Mucosa of rectum (tissue), 2 donors: ENCODE data around the gene PPEF1.

ENCODE experiments used
- H3K27ac ChIP-seq, 2 donors: one replicate each; pipeline ENCODE4 v1.7.0; 2013; ENCODE audit warnings: inconsistent platforms in 2 of 2, low read depth in 2 of 2, low read length in 2 of 2
- H3K27me3 ChIP-seq, 2 donors: one replicate each; pipeline ENCODE4 v1.7.0; 2013; ENCODE audit warnings: low read length in 2 of 2; ENCODE audit not compliant: control insufficient read depth in 2 of 2, insufficient read depth in 2 of 2
- H3K36me3 ChIP-seq, 2 donors: one replicate each; pipeline ENCODE4 v1.7.0; 2013; ENCODE audit warnings: low read length in 2 of 2; ENCODE audit not compliant: control insufficient read depth in 2 of 2, insufficient read depth in 2 of 2
- H3K4me1 ChIP-seq, 2 donors: one replicate each; pipeline ENCODE4 v1.7.0; 2013; ENCODE audit warnings: low read length in 2 of 2, mild to moderate bottlenecking in 1 of 2; ENCODE audit not compliant: control insufficient read depth in 2 of 2, insufficient read depth in 2 of 2
- H3K4me3 ChIP-seq, 2 donors: one replicate each; pipeline ENCODE4 v1.7.0; 2013; ENCODE audit warnings: low read length in 2 of 2
- H3K9ac ChIP-seq, 2 donors: one replicate each; pipeline ENCODE4 v1.7.0; 2013; ENCODE audit warnings: low read length in 2 of 2, low read depth in 1 of 2, mild to moderate bottlenecking in 1 of 2
- H3K9me3 ChIP-seq, 2 donors: one replicate each; pipeline ENCODE4 v1.7.0; 2013; ENCODE audit warnings: low read length in 2 of 2; ENCODE audit not compliant: control insufficient read depth in 2 of 2
- donor health status: healthy.
- donor health status: Normal muscosa, but diverticular disease.

The PPEF1 gene

GRCh38 chrX:18676470-18676869, 31.0 kb upstream of the PPEF1 start:
- H3K4me3 ChIP-seq = no peak overlapping the region
- H3K27me3 ChIP-seq = no peaks in the 10 kb centered on the region
- H3K9me3 ChIP-seq = no peaks in the 10 kb centered on the region
- no peak overlapping the region for H3K27ac ChIP-seq
- peaks cover 0 to 2% of the 10 kb centered on the region in 2 donors for H3K4me1 ChIP-seq
- H3K9ac ChIP-seq = no peak overlapping the region
- H3K36me3 ChIP-seq = no peaks in the 10 kb centered on the region

DNA sequence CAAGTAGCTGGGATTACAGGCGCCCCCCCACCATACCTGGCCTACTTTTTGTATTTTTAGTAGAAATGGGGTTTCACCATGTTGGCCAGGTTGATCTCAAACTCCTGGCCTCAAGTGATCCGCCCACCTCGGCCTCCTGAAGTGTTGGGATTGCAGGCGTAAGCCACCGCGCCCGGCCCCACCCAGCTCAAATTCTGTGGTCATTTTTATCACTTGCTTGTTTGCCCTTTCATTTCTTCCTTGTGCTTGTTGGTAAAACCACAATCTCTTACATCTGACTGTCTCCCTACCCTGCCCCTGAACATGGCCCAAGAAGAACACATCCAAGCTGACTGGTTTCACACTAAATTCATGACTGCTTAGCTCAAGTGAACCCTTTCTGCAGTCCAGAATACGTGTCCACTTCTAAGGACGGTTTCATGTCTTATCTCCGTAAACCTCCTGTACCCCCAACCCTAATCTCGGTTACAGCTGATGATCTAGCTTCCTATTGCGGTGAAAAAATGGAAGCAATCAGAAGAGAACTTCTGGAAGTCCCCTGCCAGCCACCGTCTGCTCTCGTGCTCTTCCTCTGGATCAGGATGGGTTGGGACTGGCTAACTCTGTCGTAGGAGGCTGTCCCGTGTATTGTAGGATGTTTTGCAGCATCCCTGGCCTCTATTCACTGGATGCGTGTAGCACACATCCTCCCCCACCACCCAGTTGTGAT, 30.1 kb upstream of the PPEF1 start:
- H3K4me1 ChIP-seq = peaks cover 0 to 2% of the 10 kb centered on the region in 2 donors
- no peaks in the 10 kb centered on the region for H3K9me3 ChIP-seq
- H3K36me3 ChIP-seq = no peaks in the 10 kb centered on the region
- no peak overlapping the region for H3K27ac ChIP-seq
- H3K27me3 ChIP-seq = no peaks in the 10 kb centered on the region
- no peak overlapping the region for H3K4me3 ChIP-seq
- no peak overlapping the region for H3K9ac ChIP-seq

- Histone ChIP-seq H3K9me3 (no peaks in the 10 kb centered on the region), H3K4me1 (no peaks in the 10 kb centered on the region)
These were observed 25.4 kb upstream of the PPEF1 start for GRCh38 chrX:18681996-18682395.

GRCh38 chrX:18682979-18683387, 24.5 kb upstream of the PPEF1 start:
- Histone ChIP-seq H3K36me3 (no peaks in the 10 kb centered on the region), H3K9ac (no peak overlapping the region), H3K4me1 (no peaks in the 10 kb centered on the region), H3K4me3 (no peak overlapping the region), H3K9me3 (no peaks in the 10 kb centered on the region), H3K27me3 (peaks cover 2 to 3% of the 10 kb centered on the region in 2 donors), H3K27ac (no peak overlapping the region)

More at GRCh38 chrX:18681996-18682395, 25.4 kb upstream of the PPEF1 start:
- no peak overlapping the region for H3K4me3 ChIP-seq
- no peak overlapping the region for H3K27ac ChIP-seq
- H3K36me3 ChIP-seq = no peaks in the 10 kb centered on the region
- no peak overlapping the region for H3K9ac ChIP-seq
- peaks cover 2 to 3% of the 10 kb centered on the region in 2 donors for H3K27me3 ChIP-seq

- Histone ChIP-seq H3K9me3 (no peaks in the 10 kb centered on the region), H3K36me3 (no peaks in the 10 kb centered on the region), H3K4me3 (no peak overlapping the region), H3K9ac (no peak overlapping the region), H3K4me1 (no peaks in the 10 kb centered on the region), H3K27me3 (peaks cover 2 to 3% of the 10 kb centered on the region in 2 donors), H3K27ac (no peak overlapping the region)
These were observed 19.5 kb upstream of the PPEF1 start for GRCh38 chrX:18687856-18688495.

- Histone ChIP-seq H3K4me3 (no peak overlapping the region), H3K4me1 (no peaks in the 10 kb centered on the region), H3K9ac (no peak overlapping the region), H3K36me3 (no peaks in the 10 kb centered on the region), H3K9me3 (no peaks in the 10 kb centered on the region), H3K27ac (no peak overlapping the region), H3K27me3 (peaks cover under 1 to 3% of the 10 kb centered on the region in 2 donors)
These were observed 16.0 kb upstream of the PPEF1 start for GRCh38 chrX:18691431-18691830.

GRCh38 chrX:18692541-18692940, 14.9 kb upstream of the PPEF1 start:
- no peaks in the 10 kb centered on the region for H3K36me3 ChIP-seq
- no peak overlapping the region for H3K4me3 ChIP-seq
- no peak overlapping the region for H3K9ac ChIP-seq

GRCh38 chrX:18696653-18697052, 10.8 kb upstream of the PPEF1 start:
- no peaks in the 10 kb centered on the region for H3K27me3 ChIP-seq
- H3K4me3 ChIP-seq = no peak overlapping the region
- H3K9me3 ChIP-seq = no peaks in the 10 kb centered on the region
- H3K36me3 ChIP-seq = no peaks in the 10 kb centered on the region
- H3K9ac ChIP-seq = no peak overlapping the region
- no peaks in the 10 kb centered on the region for H3K4me1 ChIP-seq
- H3K27ac ChIP-seq = no peak overlapping the region

More at GRCh38 chrX:18692541-18692940, 14.9 kb upstream of the PPEF1 start:
- H3K4me1 ChIP-seq = no peaks in the 10 kb centered on the region
- no peaks in the 10 kb centered on the region for H3K27me3 ChIP-seq
- H3K27ac ChIP-seq = no peak overlapping the region
- H3K9me3 ChIP-seq = no peaks in the 10 kb centered on the region

- Histone ChIP-seq H3K9ac (no peak overlapping the region), H3K4me3 (no peak overlapping the region), H3K27ac (no peak overlapping the region), H3K9me3 (no peaks in the 10 kb centered on the region), H3K27me3 (no peaks in the 10 kb centered on the region), H3K4me1 (peaks cover 0 to 2% of the 10 kb centered on the region in 2 donors), H3K36me3 (no peaks in the 10 kb centered on the region)
These were observed 8.5 kb upstream of the PPEF1 start for GRCh38 chrX:18698737-18699650.
